Ishikawa (cell line): ENCODE data around the gene AGGF1.

Experiments
- CEBPB ChIP-seq: IDR thresholded peaks from 2 replicates; pipeline ENCODE4 v1.6.1; 2012
- CREB1 ChIP-seq: IDR thresholded peaks from 2 replicates; pipeline ENCODE4 v1.6.1; 2012; ENCODE audit warnings: low read depth
- EGR1 ChIP-seq: IDR thresholded peaks from 2 replicates; pipeline ENCODE4 v1.6.1; 2012
- EP300 ChIP-seq: IDR thresholded peaks from 2 replicates; pipeline ENCODE4 v1.6.1; 2012; ENCODE audit warnings: borderline replicate concordance
- FOXM1 ChIP-seq: IDR thresholded peaks from 2 replicates; pipeline ENCODE4 v1.6.1; 2012; ENCODE audit warnings: low read depth, borderline replicate concordance
- MAX ChIP-seq: IDR thresholded peaks from 2 replicates; pipeline ENCODE4 v1.6.1; 2012
- NFIC ChIP-seq: IDR thresholded peaks from 2 replicates; pipeline ENCODE4 v1.6.1; 2012
- RAD21 ChIP-seq: IDR thresholded peaks from 2 replicates; pipeline ENCODE4 v1.6.1; 2012; ENCODE audit warnings: low read depth
- REST ChIP-seq: IDR thresholded peaks from 2 replicates; pipeline ENCODE4 v1.6.1; 2012; ENCODE audit warnings: low read depth, mild to moderate bottlenecking
- TAF1 ChIP-seq: IDR thresholded peaks from 2 replicates; pipeline ENCODE4 v1.6.1; 2012; ENCODE audit warnings: low read depth, mild to moderate bottlenecking
- TCF12 ChIP-seq: IDR thresholded peaks from 2 replicates; pipeline ENCODE4 v1.6.1; 2012; ENCODE audit warnings: low read depth
- TEAD4 ChIP-seq: IDR thresholded peaks from 2 replicates; pipeline ENCODE4 v1.6.1; 2012
- USF1 ChIP-seq: IDR thresholded peaks from 2 replicates; pipeline ENCODE4 v1.6.1; 2012
- YY1 ChIP-seq: IDR thresholded peaks from 2 replicates; pipeline ENCODE4 v1.6.1; 2012; ENCODE audit warnings: low read depth
- ZBTB7A ChIP-seq: IDR thresholded peaks from 2 replicates; pipeline ENCODE4 v1.6.1; 2012; ENCODE audit warnings: low read depth

Gene AGGF1

GRCh38 chr5:76990899-76991459, 39.2 kb upstream of the AGGF1 start:
- no peak for TF ChIP-seq YY1
- no peak for TF ChIP-seq CREB1
- no peak for TF ChIP-seq EGR1
- no peak for TF ChIP-seq TCF12
- TF ChIP-seq FOXM1: no peak
- TF ChIP-seq USF1: no peak
- no peak for TF ChIP-seq REST
- TF ChIP-seq TAF1: no peak
- no peak for TF ChIP-seq RAD21

- TF ChIP-seq FOXM1 (no peak), RAD21 (no peak), ZBTB7A (no peak), TEAD4 (no peak), YY1 (no peak), TCF12 (no peak), CEBPB (no peak), EGR1 (no peak), CREB1 (no peak), REST (no peak), TAF1 (no peak), NFIC (no peak)
These were observed 35.9 kb upstream of the AGGF1 start for GRCh38 chr5:76994337-76994736.

GRCh38 chr5:76999451-76999850, 30.8 kb upstream of the AGGF1 start:
- TF ChIP-seq NFIC: no peak
- TF ChIP-seq CREB1: no peak
- TF ChIP-seq TAF1: no peak
- TF ChIP-seq YY1: no peak
- TF ChIP-seq EP300: no peak
- no peak for TF ChIP-seq EGR1
- TF ChIP-seq USF1: no peak
- no peak for TF ChIP-seq TCF12
- TF ChIP-seq REST: no peak
- TF ChIP-seq TEAD4: no peak
- no peak for TF ChIP-seq FOXM1
- no peak for TF ChIP-seq MAX
- no peak for TF ChIP-seq CEBPB
- no peak for TF ChIP-seq RAD21
- TF ChIP-seq ZBTB7A: no peak

GRCh38 chr5:77003246-77003645, 27.0 kb upstream of the AGGF1 start:
- TF ChIP-seq FOXM1 (no peak), RAD21 (no peak), MAX (no peak), NFIC (no peak), TEAD4 (no peak), TCF12 (no peak)

- TF ChIP-seq REST (no peak), TAF1 (no peak), FOXM1 (no peak), ZBTB7A (no peak), EGR1 (no peak), CREB1 (no peak), CEBPB (no peak), NFIC (no peak), TCF12 (no peak), USF1 (no peak), EP300 (no peak), MAX (no peak), RAD21 (no peak), TEAD4 (no peak), YY1 (no peak)
These were observed 24.1 kb upstream of the AGGF1 start for GRCh38 chr5:77006124-77006523.
